Left forelimb (tissue), 1 donor: ENCODE measurements around the gene H6PD.

Experiments used
- DNase-seq: peaks from one replicate; pipeline ENCODE4 v3.0.0-alpha.2; 2018; ENCODE audit warnings: low spot score

The H6PD gene

GRCh38 chr1:9204156-9204720 lies 30.3 kb upstream of the H6PD start:
- DNase-seq: no peak

- no peak for DNase-seq
Measured at GRCh38 chr1:9207086-9207485, 27.5 kb upstream of the H6PD start.

GRCh38 chr1:9207715-9208114 lies 26.9 kb upstream of the H6PD start:
- no peak for DNase-seq

- no peak for DNase-seq
Measured at GRCh38 chr1:9211291-9211811, 23.2 kb upstream of the H6PD start.

GRCh38 chr1:9212735-9213134 lies 21.8 kb upstream of the H6PD start:
- DNase-seq: no peak

- DNase-seq: no peak
Measured at GRCh38 chr1:9213956-9214355, 20.6 kb upstream of the H6PD start.

GRCh38 chr1:9218917-9219316 lies 15.7 kb upstream of the H6PD start:
- DNase-seq: no peak

- no peak for DNase-seq
Measured at GRCh38 chr1:9222846-9223625, 11.5 kb upstream of the H6PD start.

- no peak for DNase-seq
Measured at GRCh38 chr1:9224664-9225410, 9.7 kb upstream of the H6PD start.

GRCh38 chr1:9225411-9225785 lies 9.2 kb upstream of the H6PD start:
- no peak for DNase-seq

- DNase-seq: no peak
Measured at GRCh38 chr1:9228609-9229008, 6.0 kb upstream of the H6PD start.

GRCh38 chr1:9229549-9229948 lies 5.0 kb upstream of the H6PD start:
- no peak for DNase-seq

GRCh38 chr1:9230869-9231533 lies 3.6 kb upstream of the H6PD start:
- no peak for DNase-seq

- DNase-seq: no peak
Measured at GRCh38 chr1:9231648-9232332, 2.8 kb upstream of the H6PD start.

- DNase-seq: no peak
Measured at GRCh38 chr1:9233241-9233941, 1.2 kb upstream of the H6PD start.

GRCh38 chr1:9233942-9234222 lies 692 bp upstream of the H6PD start:
- DNase-seq: no peak

GRCh38 chr1:9235096-9235459 lies 504 bp downstream of the H6PD start:
- peak; percentile 84 for DNase-seq

GRCh38 chr1:9235560-9235959 lies 986 bp downstream of the H6PD start:
- DNase-seq: no peak

GRCh38 chr1:9238134-9238533 lies 3.6 kb downstream of the H6PD start:
- no peak for DNase-seq

- DNase-seq: no peak
Measured at GRCh38 chr1:9238550-9238949, 4.0 kb downstream of the H6PD start.

GRCh38 chr1:9239622-9240401 lies 5.2 kb downstream of the H6PD start:
- DNase-seq: no peak
